GM19328 (cell line): ENCODE measurements around the gene ARHGAP6.
A peak's percentile ranks its signal among the peaks of the same experiment; 100 is the strongest.

Experiments
- ATAC-seq: cut with Tn5 transposase; IDR thresholded peaks from one replicate; pipeline ENCODE4 v1.9.1; 2021; ENCODE audit warnings: mild to moderate bottlenecking, moderate library complexity; ENCODE audit not compliant: unreplicated experiment

Gene ARHGAP6

GRCh38 chrX:11407331-11408108 lies 258.2 kb downstream of the ARHGAP6 start:
- ATAC-seq: no peak

- ATAC-seq: no peak
Measured at GRCh38 chrX:11406109-11406765, 259.5 kb downstream of the ARHGAP6 start.

DNA sequence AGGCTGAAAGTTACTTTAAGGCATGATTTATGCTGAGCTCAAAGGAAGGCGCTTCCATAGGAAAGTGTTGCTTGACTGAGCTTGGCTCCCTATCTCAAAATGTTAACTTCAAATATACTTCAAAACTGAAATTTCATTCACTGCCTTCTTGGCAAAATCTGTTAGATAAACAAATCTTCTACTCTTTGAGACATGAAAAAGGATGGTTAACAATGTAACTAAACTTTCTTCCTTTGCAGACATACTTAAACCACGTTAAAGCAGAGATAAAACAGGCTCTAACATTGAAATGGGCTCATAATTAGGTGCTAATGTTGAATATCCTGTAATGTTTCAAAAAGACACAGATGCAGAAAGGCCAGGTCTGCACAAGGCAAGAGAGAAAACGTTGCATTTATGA lies 262.1 kb downstream of the ARHGAP6 start:
- ATAC-seq: no peak

DNA sequence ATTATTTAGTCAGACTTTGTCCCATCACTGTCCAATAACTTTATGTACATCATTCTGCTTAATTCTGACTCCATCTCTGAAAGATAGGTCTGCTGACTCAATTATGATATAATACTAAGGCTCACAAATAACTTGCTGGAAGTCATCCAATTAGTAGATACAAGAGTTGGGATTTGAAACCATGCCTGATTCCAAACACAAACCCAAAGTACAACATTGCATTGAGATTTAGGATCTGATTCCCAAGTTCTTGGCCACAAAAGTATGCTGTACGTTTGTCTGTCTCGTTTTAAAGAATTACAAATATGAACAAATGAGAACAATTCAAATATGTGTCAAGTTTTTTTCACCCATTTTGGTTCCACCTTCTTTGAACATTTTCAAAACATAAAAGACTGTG lies 263.8 kb downstream of the ARHGAP6 start:
- no peak for ATAC-seq

- no peak for ATAC-seq
Measured at GRCh38 chrX:11399489-11400094, 266.1 kb downstream of the ARHGAP6 start.

- ATAC-seq: no peak
Measured at GRCh38 chrX:11398785-11399184, 266.9 kb downstream of the ARHGAP6 start.

DNA sequence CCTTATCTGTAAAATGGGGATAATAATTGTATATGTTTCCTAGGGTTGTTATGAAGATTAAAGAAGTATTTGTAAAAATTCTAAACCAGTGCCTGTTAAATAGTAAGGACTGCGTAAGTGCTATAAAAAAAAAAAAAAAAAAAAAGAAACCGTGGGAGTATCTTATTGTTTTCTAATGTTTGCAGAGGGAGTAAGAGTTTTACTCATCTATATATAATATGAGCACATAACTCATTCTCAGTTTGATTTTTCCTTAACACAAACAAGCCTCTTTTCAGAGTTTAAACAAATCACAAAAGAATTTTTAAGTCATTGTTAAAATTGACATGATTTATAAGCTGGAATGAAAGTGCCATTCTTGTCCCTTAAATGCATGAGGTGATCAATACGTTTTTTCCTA lies 267.6 kb downstream of the ARHGAP6 start:
- ATAC-seq: no peak

DNA sequence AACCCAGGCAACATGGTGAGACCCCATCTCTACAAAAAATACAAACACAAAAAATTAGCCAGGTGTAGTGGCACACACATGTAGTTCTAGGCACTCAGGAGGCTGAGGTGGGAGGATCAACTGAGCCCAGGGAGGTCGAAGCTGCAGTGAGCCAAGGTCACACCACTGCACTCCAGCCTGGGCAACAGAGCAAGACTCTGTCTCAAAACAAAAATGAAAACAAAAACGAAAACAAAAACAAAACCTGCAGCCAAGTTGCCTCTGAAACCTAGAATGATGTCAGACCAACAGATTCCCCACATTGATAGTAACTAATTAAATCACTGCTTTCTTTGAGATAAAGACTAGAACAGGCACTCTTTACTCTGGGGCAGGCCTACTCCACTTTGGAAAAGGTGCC lies 268.0 kb downstream of the ARHGAP6 start:
- no peak for ATAC-seq

DNA sequence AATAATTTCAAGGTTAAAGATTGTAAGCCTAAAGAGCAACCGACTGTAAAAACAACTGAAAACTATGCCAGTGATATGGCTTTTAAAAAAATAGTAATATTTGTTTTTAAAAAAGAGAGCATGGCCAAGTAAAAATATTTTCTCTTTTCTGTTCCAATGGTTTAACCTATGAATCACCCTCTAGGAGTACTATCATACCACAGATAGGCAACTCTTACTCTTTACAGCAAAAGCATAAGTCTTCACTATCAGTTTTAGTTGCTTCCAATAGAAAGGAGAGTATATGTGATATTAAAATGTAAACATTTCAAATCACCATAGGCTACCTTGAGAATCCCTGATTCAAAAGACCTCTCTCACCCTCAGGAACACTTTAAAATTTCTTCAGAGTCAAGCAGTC lies 269.9 kb downstream of the ARHGAP6 start:
- no peak for ATAC-seq

- ATAC-seq: no peak
Measured at GRCh38 chrX:11393949-11394654, 271.6 kb downstream of the ARHGAP6 start.

DNA sequence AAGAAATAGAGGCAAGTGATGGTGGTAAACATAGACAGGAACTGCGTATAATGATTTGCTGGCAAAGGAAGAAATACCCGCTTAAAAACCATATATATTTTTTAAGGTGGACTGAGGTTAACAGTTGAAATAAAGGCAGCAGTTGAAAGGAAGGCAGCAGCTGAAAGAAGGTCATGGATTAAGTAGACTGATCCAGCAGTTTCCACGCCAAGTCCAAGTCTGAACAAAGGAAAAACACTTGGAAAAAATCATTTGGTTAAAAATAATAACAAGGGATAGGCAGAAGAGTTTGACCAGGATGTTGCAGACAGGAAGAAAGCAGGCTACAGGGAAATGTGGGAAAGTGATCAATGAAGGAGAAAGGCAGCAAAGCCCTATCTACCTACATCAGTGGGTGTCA lies 278.9 kb downstream of the ARHGAP6 start:
- ATAC-seq: no peak

GRCh38 chrX:11386001-11386523 lies 279.7 kb downstream of the ARHGAP6 start:
- ATAC-seq: no peak

DNA sequence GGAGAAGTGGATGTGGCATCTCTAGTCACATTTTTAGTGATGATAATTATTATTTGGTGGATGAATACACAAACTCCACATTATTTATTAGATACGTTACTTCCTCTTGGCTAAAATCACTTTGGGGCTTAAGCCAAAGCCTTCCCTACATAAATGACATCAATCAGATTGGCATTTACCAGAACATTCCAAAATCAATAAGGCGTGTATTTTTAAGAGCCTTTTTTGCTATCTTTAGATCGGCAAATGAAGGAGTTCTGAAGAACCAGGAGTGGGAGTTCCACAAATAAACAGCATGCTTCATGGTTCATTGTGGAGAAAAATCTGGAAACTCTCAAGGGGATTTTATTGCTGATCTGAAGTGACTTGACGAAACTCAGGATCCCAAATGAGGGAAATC lies 282.8 kb downstream of the ARHGAP6 start:
- ATAC-seq: no peak

- peak; percentile 81 for ATAC-seq
Measured at GRCh38 chrX:11381464-11381863, 284.3 kb downstream of the ARHGAP6 start.

DNA sequence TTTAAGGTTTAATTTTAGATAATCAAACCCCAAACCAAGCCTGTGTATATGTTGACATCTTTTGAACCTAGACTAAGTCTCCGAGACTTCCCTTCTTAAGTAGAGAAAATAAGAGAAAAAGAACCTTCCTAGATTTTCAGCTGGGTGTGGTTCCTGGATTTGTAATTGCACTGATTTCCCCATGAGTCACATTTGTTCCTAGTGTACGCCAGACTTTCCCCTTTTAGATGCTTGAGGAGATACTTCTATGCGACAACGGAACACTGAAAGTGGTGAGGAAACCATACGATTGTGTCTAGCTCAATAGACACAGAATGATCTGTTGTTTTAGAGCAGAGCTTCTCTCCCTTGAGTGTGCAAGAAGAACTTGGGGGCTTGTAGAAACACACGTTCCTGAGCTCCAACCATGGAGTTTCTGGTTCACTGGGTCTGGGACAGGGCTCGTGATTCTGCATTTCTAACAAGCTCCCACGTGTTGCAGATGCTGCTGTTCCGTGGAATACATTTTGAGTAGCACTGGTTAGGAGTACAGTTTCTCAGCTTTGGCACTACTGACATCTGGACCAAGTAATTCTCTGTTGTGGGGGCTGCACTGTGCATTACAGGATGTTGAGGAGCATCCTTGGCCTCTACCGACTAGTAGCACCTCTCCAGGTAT lies 285.4 kb downstream of the ARHGAP6 start:
- ATAC-seq: no peak

GRCh38 chrX:11376163-11376562 lies 289.6 kb downstream of the ARHGAP6 start:
- ATAC-seq: no peak

DNA sequence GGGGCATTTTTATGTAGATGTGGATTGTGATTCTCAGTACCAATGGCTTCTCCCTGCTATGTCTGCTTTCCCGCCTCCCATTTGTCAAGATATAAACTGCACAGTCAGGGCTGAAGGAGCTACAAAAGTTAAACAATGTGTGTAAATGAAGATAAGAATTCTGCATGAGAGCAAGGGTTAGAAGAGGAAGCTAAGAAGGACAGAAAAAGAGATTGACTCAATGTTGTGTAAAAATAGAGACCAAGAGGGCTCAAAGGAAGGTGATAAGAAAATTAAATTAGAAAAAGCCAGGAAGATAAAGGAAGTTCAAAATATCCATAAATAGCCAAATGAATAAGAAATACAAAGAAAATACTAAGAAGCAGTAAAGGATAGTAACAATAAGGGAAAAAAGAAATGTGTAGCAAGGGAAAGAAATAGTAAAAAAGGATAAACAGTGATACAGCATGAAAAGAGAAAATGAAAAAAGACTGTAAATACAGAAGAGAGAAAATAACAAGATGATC lies 290.1 kb downstream of the ARHGAP6 start:
- ATAC-seq: no peak

- ATAC-seq: no peak
Measured at GRCh38 chrX:11374570-11374969, 291.1 kb downstream of the ARHGAP6 start.

- no peak for ATAC-seq
Measured at GRCh38 chrX:11371106-11371505, 294.6 kb downstream of the ARHGAP6 start.

DNA sequence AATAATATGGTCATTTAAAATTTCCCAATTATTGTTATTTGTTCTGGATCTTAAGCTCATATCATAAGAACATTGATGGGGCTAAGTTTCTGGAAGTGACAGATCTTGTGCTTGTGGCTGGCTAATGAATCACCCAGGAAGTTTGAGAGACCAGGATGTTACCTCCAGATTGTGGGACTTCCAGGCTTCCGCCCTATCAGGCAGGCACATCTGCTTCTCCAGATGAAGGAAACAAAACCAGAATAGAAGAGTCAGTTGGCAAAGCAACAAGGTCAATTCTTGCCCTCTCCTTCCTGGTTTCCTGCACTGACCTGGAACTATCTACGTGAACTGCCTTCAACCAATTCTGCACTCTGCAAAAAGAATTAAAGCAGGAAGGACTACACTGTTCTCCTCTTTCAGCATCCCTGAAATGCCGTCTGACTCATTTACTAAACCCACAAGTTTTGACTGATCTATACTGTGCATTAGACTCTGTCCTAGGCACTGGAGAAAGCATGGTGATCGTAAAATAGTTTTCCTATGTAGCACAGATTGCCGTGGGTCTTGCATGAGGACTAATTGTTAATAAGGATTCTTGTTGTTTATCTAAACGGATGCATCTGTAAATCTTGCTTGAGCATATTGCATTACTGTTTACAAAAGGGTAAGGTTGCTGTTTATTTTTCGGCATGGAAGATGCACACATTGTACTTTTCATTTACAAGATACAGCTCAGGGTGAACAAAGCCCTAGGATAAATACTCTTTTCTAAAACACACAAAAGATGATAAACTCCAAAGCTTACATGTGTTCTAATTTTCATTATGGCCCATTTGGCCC lies 297.9 kb downstream of the ARHGAP6 start:
- no peak for ATAC-seq
